HG03060 (cell line): Measurements from ENCODE around the gene C6orf132.

ENCODE experiments used
- ATAC-seq: cut with Tn5 transposase; IDR thresholded peaks from one replicate; pipeline ENCODE4 v1.9.1; 2021; ENCODE audit warnings: low read depth, moderate number of reproducible peaks; ENCODE audit not compliant: unreplicated experiment

C6orf132 gene

DNA sequence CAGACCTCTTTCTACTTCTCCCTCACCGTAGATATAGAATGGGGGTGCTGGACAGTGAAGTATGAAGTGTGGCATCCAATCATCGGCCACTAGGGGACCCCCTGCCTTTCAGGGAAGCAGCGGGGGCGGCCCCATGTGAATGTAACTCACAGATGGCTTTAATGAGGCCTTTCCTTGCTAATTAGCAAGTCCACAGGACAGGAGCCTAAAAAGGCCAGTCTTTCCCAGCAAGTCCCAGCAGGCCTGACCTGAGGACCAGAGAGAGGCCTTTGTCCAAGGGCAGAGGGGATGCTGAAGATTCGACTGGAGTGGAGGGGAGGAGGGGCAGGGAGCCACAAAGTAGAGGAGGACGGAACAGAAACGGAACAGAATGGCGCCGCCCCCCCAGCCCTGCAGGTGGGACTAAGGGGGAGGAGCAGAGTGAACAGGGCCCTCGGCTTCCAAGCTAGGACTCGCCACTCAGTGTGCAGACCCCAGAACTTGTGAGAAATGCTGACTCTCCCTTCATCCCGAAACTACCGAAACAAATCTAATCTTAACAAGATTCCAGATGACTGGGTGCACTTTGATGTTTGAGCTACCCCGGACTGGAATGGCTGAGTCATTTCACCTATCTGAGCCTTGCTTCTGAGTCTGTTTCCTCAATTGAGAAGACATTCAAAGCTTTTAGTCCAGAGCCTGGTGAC lies 5.8 kb downstream of the C6orf132 start:
- ATAC-seq = no peak

DNA sequence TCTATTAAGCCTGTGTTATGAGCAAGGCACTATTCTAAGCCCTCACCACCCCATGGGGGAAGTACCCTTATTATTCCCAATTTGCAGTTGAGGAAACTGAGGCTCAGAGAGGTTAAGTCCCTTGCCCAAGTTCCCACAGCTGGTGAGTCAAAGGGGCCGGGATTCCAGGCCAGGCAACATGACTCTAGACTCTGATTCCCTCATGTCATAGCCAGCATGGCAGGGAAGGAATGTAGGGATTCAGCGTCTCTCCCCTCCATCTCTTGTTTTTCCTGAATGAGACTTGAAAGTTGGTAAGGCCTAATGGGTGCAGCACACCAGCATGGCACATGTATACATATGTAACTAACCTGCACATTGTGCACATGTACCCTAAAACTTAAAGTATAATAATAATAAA lies 6.7 kb downstream of the C6orf132 start:
- no peak for ATAC-seq

DNA sequence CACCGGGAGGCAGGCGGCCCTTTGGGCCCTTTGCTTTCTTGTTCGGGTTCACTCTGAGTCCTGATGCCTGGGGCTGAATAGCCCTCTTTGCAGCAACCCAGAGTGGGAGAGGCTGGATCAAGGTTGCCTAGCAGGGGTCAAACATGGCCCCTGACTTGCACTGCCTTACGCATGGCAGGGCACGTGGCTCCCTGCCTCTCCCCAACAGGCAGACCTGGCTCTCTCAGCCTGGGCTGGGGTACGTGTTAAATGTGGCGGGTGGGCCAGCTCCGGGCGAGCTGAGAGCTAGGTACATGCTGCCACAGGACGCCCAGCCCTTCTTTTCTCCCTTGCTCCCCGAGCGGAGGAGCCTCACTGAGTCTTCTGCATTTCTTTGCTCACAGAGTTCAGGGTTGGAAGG lies 7.3 kb downstream of the C6orf132 start:
- ATAC-seq = no peak

DNA sequence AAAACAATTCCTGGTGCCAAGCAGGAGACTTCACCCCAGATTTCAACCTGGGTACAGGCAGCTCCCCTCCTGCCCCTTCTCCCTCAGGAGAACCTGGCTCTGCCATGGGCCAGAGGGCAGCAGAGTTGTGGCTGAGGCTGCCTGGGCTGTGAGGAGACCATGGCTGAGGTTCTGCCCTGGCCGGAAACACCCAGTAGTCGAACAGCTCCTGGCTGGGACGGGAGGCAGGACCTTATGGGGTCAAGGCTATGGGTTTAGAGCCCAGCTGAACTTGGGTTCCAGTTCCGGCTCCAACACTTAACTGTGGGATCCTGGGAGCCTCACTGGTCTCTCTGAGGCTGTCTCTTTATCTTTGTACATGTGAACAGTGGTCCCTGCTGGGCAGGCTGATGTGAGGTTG lies 8.5 kb downstream of the C6orf132 start:
- no peak for ATAC-seq

- ATAC-seq = no peak
Observed at GRCh38 chr6:42131531-42131930, 10.9 kb downstream of the C6orf132 start.

- no peak for ATAC-seq
Observed at GRCh38 chr6:42129360-42129676, 13.1 kb downstream of the C6orf132 start.

GRCh38 chr6:42128460-42129359 lies 13.7 kb downstream of the C6orf132 start:
- no peak for ATAC-seq

GRCh38 chr6:42125663-42126062 lies 16.8 kb downstream of the C6orf132 start:
- no peak for ATAC-seq

DNA sequence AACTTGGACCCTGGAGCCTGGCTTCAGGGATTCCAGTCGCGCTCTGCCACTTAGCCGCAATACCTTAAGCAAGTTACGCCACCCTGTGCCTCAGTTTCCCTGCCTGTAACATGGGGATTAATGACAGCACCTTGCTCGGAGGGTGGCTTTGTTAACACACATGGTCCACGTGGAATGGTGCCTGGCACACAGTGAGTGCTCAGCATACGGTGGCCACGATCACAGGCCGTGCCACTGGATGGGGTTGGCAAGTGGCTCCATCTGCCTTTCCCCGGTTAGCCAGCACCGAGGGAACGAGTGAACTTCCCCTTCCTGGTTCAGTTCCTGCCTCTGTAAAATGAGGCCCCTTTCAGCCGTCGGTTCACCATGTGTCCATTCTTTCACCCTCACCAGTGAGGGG lies 17.2 kb downstream of the C6orf132 start:
- ATAC-seq = no peak

DNA sequence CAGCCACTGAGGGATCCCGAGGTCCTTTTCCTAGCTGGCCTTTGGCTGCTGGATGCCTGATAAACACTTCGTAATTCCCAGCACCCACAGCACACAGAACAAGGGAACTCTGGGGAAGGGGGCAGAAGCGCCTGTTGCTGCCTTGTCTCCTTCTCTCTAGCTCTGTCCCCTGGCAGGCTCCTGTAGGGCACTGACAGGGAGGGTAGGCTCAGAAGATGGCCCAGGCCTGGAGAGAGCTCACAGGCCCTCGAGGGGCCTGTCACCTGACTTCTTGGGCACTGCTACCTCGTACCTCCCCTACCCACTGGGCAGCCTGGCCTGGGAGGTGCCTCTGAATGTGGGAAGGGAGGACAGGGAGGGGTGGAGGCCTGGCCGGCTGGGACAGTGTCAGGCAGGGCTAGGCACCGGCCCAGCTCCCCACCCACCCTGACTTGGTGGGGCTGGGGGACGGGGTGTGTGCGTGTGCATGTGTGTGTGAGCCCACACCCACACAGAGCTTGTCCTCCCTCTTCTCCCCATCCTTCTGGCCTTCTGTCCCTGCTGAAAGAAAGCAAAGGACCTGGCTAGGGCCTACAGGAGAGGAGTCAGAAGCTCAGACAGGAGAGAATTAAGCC lies 18.1 kb downstream of the C6orf132 start:
- ATAC-seq = no peak

- ATAC-seq = no peak
Observed at GRCh38 chr6:42123379-42124103, 18.9 kb downstream of the C6orf132 start.

DNA sequence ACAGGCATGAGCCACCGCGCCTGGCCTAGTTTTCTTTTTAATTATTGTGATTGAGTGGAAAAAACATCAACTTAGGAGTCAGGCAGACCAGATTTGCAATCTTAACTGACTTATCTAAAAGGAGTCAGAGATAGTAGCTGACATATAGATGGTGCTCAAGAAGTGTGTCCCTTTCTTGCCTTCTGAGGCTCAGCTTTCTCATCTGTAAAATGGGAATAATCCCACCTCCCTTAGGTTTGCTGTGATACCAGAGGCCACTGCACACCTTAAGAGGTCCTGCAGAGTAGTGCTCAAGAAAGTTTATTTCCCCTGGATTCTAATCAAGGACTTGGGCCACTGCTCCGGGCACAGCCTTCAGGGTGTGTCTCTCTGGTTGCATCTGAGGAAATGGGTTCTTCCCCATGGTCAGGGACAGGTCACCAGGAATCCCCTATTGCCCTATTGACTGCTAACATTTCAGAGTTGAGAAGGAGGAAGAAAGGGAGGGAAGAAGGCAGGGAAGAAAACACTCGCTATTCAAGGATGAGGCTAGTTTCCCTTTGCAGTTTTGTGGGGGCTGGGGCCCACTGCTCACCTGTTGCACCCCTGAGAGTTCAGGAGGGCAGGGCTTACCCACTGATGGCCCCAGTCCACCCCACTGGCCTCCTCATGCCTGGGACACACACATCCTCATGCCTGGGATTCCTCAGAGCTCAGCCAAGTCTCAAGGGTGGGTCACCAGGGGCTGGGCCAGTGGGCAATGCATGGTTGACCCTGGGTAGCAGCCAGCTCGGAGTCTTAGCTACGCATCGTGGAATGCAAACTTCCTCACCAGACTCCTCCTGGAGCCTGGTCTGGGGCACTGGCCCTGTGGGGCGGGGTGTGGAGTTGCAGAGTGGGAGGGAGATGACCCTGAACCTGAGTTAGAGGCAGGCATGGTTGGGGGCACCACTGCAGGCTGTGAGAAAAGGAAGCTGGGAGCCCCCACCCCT lies 21.2 kb downstream of the C6orf132 start:
- ATAC-seq = no peak

GRCh38 chr6:42118162-42119001 lies 24.0 kb downstream of the C6orf132 start:
- ATAC-seq = no peak

DNA sequence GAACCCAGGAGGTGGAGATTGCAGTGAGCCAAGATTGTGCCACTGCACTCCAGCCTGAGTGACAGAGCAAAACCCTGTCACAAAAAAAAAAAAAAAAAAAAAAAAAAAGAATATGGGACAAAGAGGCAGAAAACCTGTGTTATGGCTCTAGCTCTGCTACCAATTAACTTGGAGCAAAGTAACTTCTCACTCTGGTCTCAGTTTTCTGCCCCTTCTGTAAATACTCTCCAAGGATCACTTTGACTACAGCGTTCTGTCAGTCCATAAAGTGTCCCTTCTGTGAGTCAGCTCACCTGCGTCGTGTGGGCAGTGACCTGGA lies 24.6 kb downstream of the C6orf132 start:
- ATAC-seq = no peak

DNA sequence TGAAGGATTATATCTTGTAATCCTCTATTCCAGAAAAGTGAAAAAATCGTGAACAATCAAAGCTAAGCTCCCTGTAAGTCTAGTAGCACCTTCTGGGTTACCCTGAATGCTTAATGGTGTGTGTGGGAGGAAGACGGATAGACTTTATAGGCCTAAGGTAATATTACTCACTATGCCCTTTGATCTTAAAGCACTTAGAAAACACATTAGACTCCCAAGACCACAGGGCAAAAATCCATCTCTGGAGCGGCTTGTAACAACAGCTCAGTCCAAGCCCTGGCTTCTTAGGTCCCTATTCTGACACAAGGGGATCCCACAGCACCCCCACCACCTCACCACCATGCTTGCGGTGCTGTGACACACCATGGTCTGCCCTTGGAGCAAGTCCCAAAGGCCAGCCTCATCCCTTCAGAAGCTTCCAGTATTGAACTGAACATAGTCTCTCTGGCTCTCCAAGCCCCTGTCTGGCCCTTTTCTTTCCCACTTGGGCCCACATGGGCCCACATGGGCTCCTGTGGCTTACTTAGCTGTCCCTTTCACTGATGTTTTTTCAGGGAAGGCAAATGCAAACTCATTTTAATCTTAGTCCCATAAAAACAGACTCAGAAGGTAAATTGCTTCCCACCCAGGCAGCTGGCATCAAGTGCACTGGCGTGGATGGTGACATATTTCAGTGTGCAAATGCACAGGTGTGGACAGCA lies 28.3 kb downstream of the C6orf132 start:
- ATAC-seq = no peak

- ATAC-seq = no peak
Observed at GRCh38 chr6:42112351-42112750, 30.1 kb downstream of the C6orf132 start.

- no peak for ATAC-seq
Observed at GRCh38 chr6:42110683-42111082, 31.7 kb downstream of the C6orf132 start.

GRCh38 chr6:42108071-42108470 lies 34.3 kb downstream of the C6orf132 start:
- ATAC-seq = no peak
